Fibroblast of villous mesenchyme (primary cell): ENCODE measurements around the gene MAP4K4. TPM values are rescaled to one million over a fixed set of nuclear protein-coding genes. Genes with fewer than 3 reads are reported as not detected.

Source experiments
- DNase-seq: peaks from one replicate; pipeline ENCODE4 v3.0.0-alpha.2; 2010; ENCODE audit warnings: low read depth
- H3K4me3 ChIP-seq: 2 replicates; pipeline ENCODE4 v1.5.1; 2011; ENCODE audit warnings: low read depth, mild to moderate bottlenecking, low read length
- total RNA-seq: library from RNA; depleted of rRNA; stranded (reverse); fragments of >200 nt; gene quantifications from 2 replicates; pipeline ENCODE4 v1.2.3, GENCODE V29; 2012
- TF ChIP-seq, protein P1 (sequence below): IDR thresholded peaks from 2 replicates; pipeline ENCODE4 v1.5.1; 2012; ENCODE audit warnings: low read depth, mild to moderate bottlenecking, low read length; ENCODE audit not compliant: insufficient read depth

The MAP4K4 gene
- total RNA-seq, 1 donor: 95.0 TPM

DNA sequence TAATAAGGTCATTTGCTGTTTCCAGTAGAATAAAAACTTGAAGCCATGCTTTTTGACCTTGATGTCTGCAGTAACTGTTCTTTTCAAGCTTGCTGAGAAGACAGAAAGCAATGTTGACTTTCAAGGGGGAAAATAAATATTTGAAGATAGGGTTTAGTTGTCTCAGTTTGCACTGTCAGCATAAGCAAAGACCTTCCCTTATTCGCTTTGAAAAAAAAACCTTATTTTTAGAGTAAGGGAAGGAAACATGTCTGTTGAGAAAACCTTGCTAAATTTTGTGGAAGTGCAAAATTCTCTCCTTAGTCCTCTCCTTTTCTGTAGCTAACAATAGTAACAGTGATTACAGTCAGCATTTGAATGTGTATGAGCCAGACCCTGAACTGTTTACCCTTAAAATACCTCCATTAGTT lies 43.1 kb downstream of the MAP4K4 start:
- DNase-seq: no peak
- TF ChIP-seq, protein P1, sequence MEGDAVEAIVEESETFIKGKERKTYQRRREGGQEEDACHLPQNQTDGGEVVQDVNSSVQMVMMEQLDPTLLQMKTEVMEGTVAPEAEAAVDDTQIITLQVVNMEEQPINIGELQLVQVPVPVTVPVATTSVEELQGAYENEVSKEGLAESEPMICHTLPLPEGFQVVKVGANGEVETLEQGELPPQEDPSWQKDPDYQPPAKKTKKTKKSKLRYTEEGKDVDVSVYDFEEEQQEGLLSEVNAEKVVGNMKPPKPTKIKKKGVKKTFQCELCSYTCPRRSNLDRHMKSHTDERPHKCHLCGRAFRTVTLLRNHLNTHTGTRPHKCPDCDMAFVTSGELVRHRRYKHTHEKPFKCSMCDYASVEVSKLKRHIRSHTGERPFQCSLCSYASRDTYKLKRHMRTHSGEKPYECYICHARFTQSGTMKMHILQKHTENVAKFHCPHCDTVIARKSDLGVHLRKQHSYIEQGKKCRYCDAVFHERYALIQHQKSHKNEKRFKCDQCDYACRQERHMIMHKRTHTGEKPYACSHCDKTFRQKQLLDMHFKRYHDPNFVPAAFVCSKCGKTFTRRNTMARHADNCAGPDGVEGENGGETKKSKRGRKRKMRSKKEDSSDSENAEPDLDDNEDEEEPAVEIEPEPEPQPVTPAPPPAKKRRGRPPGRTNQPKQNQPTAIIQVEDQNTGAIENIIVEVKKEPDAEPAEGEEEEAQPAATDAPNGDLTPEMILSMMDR: no peak
- H3K4me3 ChIP-seq: no peak overlapping the region

GRCh38 chr2:101741775-101742520 lies 44.4 kb downstream of the MAP4K4 start:
- TF ChIP-seq, protein P1: no peak
- no peak for DNase-seq
- no peak overlapping the region for H3K4me3 ChIP-seq

- DNase-seq: no peak
- no peak overlapping the region for H3K4me3 ChIP-seq
- TF ChIP-seq, protein P1: no peak
These were observed 45.0 kb downstream of the MAP4K4 start for GRCh38 chr2:101742547-101742946.

DNA sequence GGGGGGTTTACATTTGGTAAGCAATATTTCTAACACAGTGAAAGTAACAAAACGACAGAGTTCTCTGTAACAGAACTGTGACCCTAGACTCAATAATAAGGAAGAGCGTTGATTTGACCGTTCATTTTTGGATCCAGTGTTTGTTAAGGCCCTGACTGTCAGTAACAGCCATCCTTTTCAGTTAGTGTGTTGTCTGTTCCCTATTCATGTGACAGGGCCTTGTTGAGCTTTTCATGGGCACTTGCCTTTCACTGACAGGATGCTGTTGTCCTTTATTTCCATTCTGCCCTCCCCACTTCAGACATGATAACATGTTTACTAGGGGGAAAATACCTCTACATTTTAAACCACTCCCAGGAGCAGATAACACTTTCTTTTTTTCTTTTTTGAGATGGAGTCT lies 45.8 kb downstream of the MAP4K4 start:
- TF ChIP-seq, protein P1: no peak

DNA sequence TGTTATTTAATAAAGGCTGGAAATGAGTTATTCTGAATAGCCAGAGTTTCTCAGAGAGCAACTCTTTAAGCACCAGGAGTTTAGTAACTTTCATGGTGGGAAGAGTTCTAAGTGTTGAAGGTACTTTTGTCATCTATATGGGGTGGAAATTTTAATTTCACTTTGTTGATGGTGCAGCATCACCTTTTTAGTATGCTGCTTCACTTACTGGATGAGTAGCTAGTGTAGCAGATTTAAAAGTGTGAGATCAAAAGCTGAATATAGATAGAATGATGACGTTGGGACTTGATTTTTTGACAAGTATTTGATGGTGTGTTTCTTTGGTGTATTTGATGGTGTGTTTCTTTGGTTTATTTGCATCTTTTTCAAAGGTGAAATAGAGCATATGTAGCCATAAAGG lies 47.3 kb downstream of the MAP4K4 start:
- TF ChIP-seq, protein P1: no peak
- DNase-seq: no peak
- H3K4me3 ChIP-seq: no peak overlapping the region

More for the DNA sequence above, 45.8 kb downstream of the MAP4K4 start:
- DNase-seq: no peak
- no peak overlapping the region for H3K4me3 ChIP-seq

- TF ChIP-seq, protein P1: no peak
- no peak overlapping the region for H3K4me3 ChIP-seq
- peak; percentile 89 for DNase-seq
These were observed 48.5 kb downstream of the MAP4K4 start for GRCh38 chr2:101745711-101746694.
